ENCODE results near the gene RSF1. TPM values are rescaled to one million over a fixed set of nuclear protein-coding genes. Genes with fewer than 3 reads are reported as not detected.
"Not testable (repeated sequence)": the region's sequence is repeated elsewhere in the genome, so short reads cannot be mapped to it uniquely, and the experiment has no call there.

RSF1 gene
- total RNA-seq, 4 donors from 2014 or later, result 42.2 to 60.7 (median 46.6) TPM

DNA sequence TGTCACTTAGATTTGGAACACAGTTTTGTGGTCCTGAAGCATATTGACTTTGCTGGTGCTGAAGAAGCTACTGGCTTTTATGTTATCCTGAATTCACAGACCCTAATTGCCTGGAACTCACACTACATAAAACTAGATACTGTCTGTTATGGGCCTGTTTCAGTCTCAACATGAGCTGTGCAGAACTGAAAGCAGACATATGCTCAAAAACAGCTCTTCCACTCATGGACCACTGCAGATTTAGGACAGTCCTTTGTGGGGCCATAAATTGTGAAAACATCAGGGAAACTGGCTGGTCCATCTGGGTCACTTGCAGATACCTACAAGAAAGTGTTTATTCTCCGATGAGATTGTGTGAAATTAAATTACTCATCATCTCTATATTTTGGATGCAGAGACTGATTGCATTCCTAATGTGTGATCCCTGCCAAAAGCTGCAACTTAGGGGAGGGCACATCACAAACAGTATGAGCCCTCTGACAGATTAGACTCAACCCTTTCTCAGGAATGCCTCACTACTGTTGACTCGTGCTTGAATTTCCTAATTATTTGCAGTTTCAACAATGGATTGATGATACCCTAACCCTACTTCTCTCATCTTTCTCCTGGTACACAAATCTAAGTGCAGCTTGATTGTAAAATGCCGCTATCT is 172.7 kb downstream of the RSF1 start:
- ATAC-seq (ENCODE audit: low FRiP score) (no peak), DNase-seq (ENCODE audit: low spot score) (no peak)
- TF ChIP-seq, protein P1, sequence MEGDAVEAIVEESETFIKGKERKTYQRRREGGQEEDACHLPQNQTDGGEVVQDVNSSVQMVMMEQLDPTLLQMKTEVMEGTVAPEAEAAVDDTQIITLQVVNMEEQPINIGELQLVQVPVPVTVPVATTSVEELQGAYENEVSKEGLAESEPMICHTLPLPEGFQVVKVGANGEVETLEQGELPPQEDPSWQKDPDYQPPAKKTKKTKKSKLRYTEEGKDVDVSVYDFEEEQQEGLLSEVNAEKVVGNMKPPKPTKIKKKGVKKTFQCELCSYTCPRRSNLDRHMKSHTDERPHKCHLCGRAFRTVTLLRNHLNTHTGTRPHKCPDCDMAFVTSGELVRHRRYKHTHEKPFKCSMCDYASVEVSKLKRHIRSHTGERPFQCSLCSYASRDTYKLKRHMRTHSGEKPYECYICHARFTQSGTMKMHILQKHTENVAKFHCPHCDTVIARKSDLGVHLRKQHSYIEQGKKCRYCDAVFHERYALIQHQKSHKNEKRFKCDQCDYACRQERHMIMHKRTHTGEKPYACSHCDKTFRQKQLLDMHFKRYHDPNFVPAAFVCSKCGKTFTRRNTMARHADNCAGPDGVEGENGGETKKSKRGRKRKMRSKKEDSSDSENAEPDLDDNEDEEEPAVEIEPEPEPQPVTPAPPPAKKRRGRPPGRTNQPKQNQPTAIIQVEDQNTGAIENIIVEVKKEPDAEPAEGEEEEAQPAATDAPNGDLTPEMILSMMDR (IDR thresholded peaks at IDR 0.05), result no peak

DNA sequence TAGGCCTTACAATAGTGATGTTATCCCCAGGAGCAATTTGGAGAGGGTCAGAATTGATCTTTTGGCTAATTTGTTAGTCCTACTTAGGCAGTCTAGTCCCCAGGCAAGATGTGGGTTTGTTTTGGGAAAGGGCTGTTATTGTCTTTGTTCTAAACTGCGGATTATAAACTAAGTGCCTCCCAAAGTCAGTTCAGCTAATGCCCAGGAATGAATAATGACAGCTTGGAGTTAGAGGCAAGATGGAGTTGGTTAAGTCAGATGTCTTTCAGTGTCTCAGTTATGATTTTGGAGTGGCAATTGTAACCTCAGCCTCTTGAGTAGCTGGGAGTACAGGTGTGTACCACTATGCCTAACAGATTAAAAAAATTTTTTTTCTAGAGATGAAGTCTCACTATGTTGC is 175.6 kb downstream of the RSF1 start:
- TF ChIP-seq, protein P1 (IDR thresholded peaks at IDR 0.05), result no peak
- ATAC-seq (ENCODE audit: low FRiP score), result no peak
- DNase-seq (ENCODE audit: low spot score), result no peak

DNA sequence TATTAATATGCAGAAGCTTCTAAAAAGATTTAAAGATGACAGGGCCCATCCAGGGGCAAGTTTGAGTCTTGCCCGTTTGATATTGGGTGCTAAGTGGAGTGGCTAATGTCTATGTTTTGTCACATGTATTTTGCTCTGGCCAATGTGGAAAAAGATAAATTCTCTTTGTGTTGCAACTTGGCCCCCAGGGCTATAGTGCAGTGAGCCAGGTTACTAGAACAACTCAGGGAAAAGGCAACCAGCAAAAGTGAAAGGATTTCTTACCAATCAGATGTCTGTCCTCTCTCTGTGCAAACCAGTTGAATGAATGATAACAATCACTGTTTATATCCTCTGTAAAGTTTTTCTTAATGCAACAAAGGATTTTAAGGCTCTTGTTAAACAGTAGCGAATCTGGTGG is 178.3 kb downstream of the RSF1 start:
- TF ChIP-seq, protein P1 (IDR thresholded peaks at IDR 0.05), result no peak
- DNase-seq (ENCODE audit: low spot score) (no peak), ATAC-seq (ENCODE audit: low FRiP score) (no peak)

DNA sequence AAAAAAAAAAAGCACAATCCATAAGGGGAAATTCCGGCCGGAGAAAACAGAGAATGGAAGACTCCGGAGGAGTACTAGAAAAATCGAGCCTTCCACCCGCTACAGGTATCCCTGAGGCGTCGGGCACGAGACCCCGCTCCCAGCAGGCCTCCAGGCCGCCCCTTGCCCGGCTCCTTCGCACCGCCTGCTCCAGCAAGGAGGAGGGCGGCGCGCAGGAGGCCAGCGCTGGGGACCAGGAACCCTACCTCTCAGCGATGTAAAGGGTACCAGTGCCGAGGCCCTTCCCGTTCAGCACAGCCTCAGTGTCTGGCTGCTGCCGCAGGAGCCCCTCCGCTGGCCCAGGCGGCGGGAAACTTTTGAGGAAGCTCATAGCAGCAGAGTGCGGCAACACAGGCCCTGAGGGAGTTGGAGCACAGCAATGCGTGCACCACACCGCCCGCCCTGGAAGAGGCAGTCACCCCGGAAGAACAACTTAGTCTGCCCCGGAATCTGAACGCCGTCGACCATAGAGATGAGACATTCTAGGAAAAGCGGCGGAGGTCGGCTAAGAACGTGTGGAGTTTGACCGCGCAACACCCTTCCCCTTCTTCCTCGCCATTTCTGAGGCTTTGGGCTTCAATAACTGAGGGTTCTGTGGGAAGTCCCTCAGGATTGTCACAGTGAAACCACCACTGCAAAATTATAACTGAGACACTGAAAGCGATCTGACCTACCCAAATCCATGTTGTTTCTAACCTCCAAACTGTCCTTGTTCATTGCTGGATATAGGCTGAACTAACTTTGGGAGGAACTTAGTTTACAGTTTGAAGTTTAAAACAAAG is 183.0 kb downstream of the RSF1 start, which contains the start of gene CLNS1A:
Gene CLNS1A, minus strand, starts transcription at position 450 of the 821 bp plus-strand sequence. Its CDS starts 80 bp downstream, at position 370.
- DNase-seq (ENCODE audit: low spot score), result peak; percentile 67
- TF ChIP-seq, protein P1 (IDR thresholded peaks at IDR 0.05), result no peak

GRCh38 chr11:77636731-77637344 is 183.7 kb downstream of the RSF1 start:
- TF ChIP-seq, protein P1 (IDR thresholded peaks at IDR 0.05), result no peak
- DNase-seq (ENCODE audit: low spot score) (no peak), ATAC-seq (ENCODE audit: low FRiP score) (no peak)

More for the DNA sequence above, 183.0 kb downstream of the RSF1 start, which contains the start of gene CLNS1A:
- ATAC-seq (ENCODE audit: low FRiP score), result peak; percentile 93

DNA sequence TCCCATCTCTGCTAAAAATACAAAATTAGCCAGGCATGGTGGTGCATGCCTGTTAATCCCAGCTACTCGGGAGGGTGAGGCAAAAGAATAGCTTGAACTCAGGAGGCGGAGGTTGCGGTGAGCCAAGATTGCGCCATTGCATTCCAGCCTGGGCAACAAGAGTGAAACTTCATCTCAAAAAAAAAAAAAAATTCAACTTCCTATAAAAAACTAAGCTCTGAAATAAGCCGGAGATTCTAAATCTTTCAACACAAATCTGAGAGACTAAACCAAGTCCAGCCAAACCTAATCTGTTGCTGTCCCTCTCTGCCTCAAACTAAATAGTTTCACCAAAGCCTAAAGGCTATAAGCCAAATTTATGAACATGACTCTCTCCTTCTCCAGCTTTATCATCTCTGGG is 186.6 kb downstream of the RSF1 start:
- not testable (repeated sequence) for DNase-seq (ENCODE audit: low spot score); ATAC-seq (ENCODE audit: low FRiP score)

DNA sequence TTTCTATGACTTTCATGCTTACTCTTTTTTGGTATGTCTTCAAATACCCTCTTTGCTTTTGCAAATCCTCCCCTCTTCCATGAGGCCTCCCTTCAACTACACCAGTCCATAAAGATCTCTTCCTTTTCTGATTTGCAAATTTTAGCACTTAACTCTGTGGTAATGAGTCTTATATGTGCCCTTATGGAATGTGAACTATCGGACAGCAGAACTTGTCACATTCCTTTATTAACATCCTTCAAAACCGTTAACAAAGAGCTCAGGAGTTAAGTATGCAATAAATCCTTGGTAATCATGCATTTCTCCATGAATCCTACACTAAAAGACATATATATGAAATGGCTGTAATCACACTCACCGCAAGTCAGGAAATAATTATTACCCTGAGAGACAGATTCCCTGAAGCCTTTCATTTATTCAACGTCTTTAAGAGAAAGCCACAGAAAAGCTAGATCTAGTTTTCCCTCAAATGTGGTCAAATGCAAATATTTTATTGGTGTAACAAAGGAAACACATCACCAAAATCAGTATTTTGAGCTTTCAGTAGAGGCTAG is 190.3 kb downstream of the RSF1 start:
- TF ChIP-seq, protein P1 (IDR thresholded peaks at IDR 0.05), result no peak
- ATAC-seq (ENCODE audit: low FRiP score) (no peak), DNase-seq (ENCODE audit: low spot score) (no peak)
